Fibroblast of lung (primary cell): Measurements from ENCODE around the gene AP3D1.

ENCODE experiments used
- CTCF ChIP-seq, 2 donors: IDR thresholded peaks in 1 of 2; conservative IDR thresholded peaks in 1 of 2; 1 replicate in 1 of 2; 2 replicates in 1 of 2; pipeline ENCODE4 v1.5.1; 2011 to 2012; ENCODE audit warnings: low read length in 2 of 2, control low read depth in 1 of 2, inconsistent platforms in 1 of 2, low read depth in 1 of 2, mild to moderate bottlenecking in 1 of 2
- EZH2 ChIP-seq: IDR thresholded peaks from 2 replicates; pipeline ENCODE4 v1.5.1; 2012; ENCODE audit warnings: low read length, control low read depth, mild to moderate bottlenecking; ENCODE audit errors: missing control alignments

- TF ChIP-seq EZH2 (no peak), CTCF (conservative IDR thresholded peaks at IDR 0.05 in 1 of 2, IDR thresholded peaks at IDR 0.05 in 1 of 2; ENCODE audit: low read depth in 1 of 2, low read length in 2 of 2) (no peak)
These were observed 90.4 kb downstream of the AP3D1 start for GRCh38 chr19:2060884-2061494.
